IMR-90 (cell line): ENCODE measurements around the gene ADAMTSL1. TPM values are rescaled to one million over a fixed set of nuclear protein-coding genes. Genes with fewer than 3 reads are reported as not detected.

Experiments
- ATAC-seq: fragments of 200-7000 bp; cut with Tn5 transposase; 2 replicates; pipeline ENCODE4 v1.9.1; 2020; ENCODE audit warnings: low read depth, mild to moderate bottlenecking, moderate library complexity
- BruUV-seq: library from RNA; stranded (reverse); fragments of 400-500 nt; replicated peaks from 2 replicates; lab custom pipeline; 2021; lab: Mats Ljungman, UMichigan
- CTCF ChIA-PET: fragments of 300-600 bp; formaldehyde crosslinking; extraction: SDS; loops from one replicate; lab custom pipeline; 2021; ENCODE audit warnings: antibody characterized with exemption; lab: Yijun Ruan, JAX
- POLR2A ChIA-PET: fragments of 300-600 bp; sonication (Branson Sonifier 250); formaldehyde crosslinking; loops from one replicate; lab custom pipeline; 2022; ENCODE audit warnings: antibody characterized with exemption; ENCODE audit not compliant: unreplicated experiment; lab: Charles Lee
- DNase-seq: peaks from one replicate; pipeline ENCODE4 v3.0.0; 2013
- H2AFZ ChIP-seq: replicated peaks from 2 replicates; pipeline ENCODE3; 2013; ENCODE audit warnings: low read length, mild to moderate bottlenecking; ENCODE audit not compliant: poor library complexity
- H2AK5ac ChIP-seq: 2 replicates; pipeline ENCODE4 v1.6.1; 2013; ENCODE audit warnings: low read depth, low read length, inconsistent platforms
- H2AK9ac ChIP-seq: replicated peaks from 2 replicates; pipeline ENCODE3; 2013; ENCODE audit warnings: mild to moderate bottlenecking, low read depth, low read length, moderate library complexity; ENCODE audit not compliant: poor library complexity
- H2BK120ac ChIP-seq: 2 replicates; pipeline ENCODE4 v1.6.1; 2013; ENCODE audit warnings: low read depth, low read length, inconsistent platforms
- H2BK15ac ChIP-seq: 3 replicates; pipeline ENCODE4 v1.6.1; 2013; ENCODE audit warnings: low read depth, low read length, inconsistent platforms
- H2BK20ac ChIP-seq: 2 replicates; pipeline ENCODE4 v1.6.1; 2013; ENCODE audit warnings: low read depth, mild to moderate bottlenecking, inconsistent platforms, low read length, moderate library complexity
- H2BK5ac ChIP-seq: 2 replicates; pipeline ENCODE4 v1.6.1; 2013; ENCODE audit warnings: mild to moderate bottlenecking, low read depth, low read length, inconsistent platforms; ENCODE audit not compliant: poor library complexity, severe bottlenecking
- H3K14ac ChIP-seq: replicated peaks from 2 replicates; pipeline ENCODE4 v1.6.1; 2013; ENCODE audit warnings: low read depth, low read length, inconsistent platforms
- H3K18ac ChIP-seq: 2 replicates; pipeline ENCODE4 v1.6.1; 2013; ENCODE audit warnings: low read depth, low read length, control low read depth
- H3K23ac ChIP-seq: 2 replicates; pipeline ENCODE4 v1.6.1; 2013; ENCODE audit warnings: low read depth, low read length, inconsistent platforms
- H3K27ac ChIP-seq: 2 replicates; pipeline ENCODE4 v1.5.1; 2013; ENCODE audit warnings: mild to moderate bottlenecking, control low read depth, low read length; ENCODE audit not compliant: insufficient read depth
- H3K27me3 ChIP-seq: 2 replicates; pipeline ENCODE4 v1.6.1; 2013; ENCODE audit warnings: low read length; ENCODE audit not compliant: control insufficient read depth, insufficient read depth
- H3K36me3 ChIP-seq: 2 replicates; pipeline ENCODE4 v1.6.1; 2013; ENCODE audit warnings: low read length, mixed read lengths; ENCODE audit not compliant: control insufficient read depth, insufficient read depth
- H3K4ac ChIP-seq: 2 replicates; pipeline ENCODE4 v1.6.1; 2013; ENCODE audit warnings: low read depth, low read length, inconsistent platforms
- H3K4me1 ChIP-seq: 2 replicates; pipeline ENCODE4 v1.6.1; 2013; ENCODE audit warnings: low read length, mixed read lengths; ENCODE audit not compliant: control insufficient read depth, insufficient read depth
- H3K4me2 ChIP-seq: 2 replicates; pipeline ENCODE4 v1.6.1; 2013; ENCODE audit warnings: low read depth, mild to moderate bottlenecking, control low read depth, low read length, moderate library complexity
- H3K4me3 ChIP-seq: 2 replicates; pipeline ENCODE4 v1.5.1; 2013; ENCODE audit warnings: low read depth, mild to moderate bottlenecking, control low read depth, low read length, moderate library complexity; ENCODE audit not compliant: insufficient read depth
- H3K56ac ChIP-seq: 2 replicates; pipeline ENCODE4 v1.6.1; 2013; ENCODE audit warnings: low read length, inconsistent platforms; ENCODE audit not compliant: insufficient read depth; ENCODE audit errors: extremely low read depth
- H3K79me1 ChIP-seq, 2 experiments: 2 replicates each; pipeline ENCODE4 v1.6.1; 2013; ENCODE audit warnings: low read length in 2 of 2, inconsistent platforms in 1 of 2, low read depth in 1 of 2
- H3K9ac ChIP-seq: 2 replicates; pipeline ENCODE4 v1.6.1; 2013; ENCODE audit warnings: low read depth, low read length, control low read depth
- H3K9me1 ChIP-seq: 2 replicates; pipeline ENCODE4 v1.6.1; 2013; ENCODE audit warnings: low read length, inconsistent platforms; ENCODE audit not compliant: insufficient read depth
- H3K9me3 ChIP-seq: 2 replicates; pipeline ENCODE4 v1.6.1; 2013; ENCODE audit warnings: low read length; ENCODE audit not compliant: control insufficient read depth, insufficient read depth
- H4K20me1 ChIP-seq: 2 replicates; pipeline ENCODE4 v1.6.1; 2013; ENCODE audit warnings: low read length, inconsistent platforms; ENCODE audit not compliant: insufficient read depth
- H4K5ac ChIP-seq: 2 replicates; pipeline ENCODE4 v1.6.1; 2013; ENCODE audit warnings: mild to moderate bottlenecking, low read depth, low read length, control low read depth
- H4K8ac ChIP-seq, 2 experiments: 2 replicates each; pipeline ENCODE4 v1.6.1; 2013; ENCODE audit warnings: low read depth in 2 of 2, low read length in 2 of 2, control low read depth in 1 of 2, inconsistent platforms in 1 of 2
- H4K91ac ChIP-seq: 2 replicates; pipeline ENCODE4 v1.6.1; 2013; ENCODE audit warnings: low read depth, low read length, inconsistent platforms; ENCODE audit not compliant: insufficient read depth
- BHLHE40 ChIP-seq: fragments of 150-350 bp; IDR thresholded peaks from 2 replicates; pipeline ENCODE4 v1.6.1; 2016; ENCODE audit warnings: mild to moderate bottlenecking, low read depth, low read length
- CEBPB ChIP-seq: IDR thresholded peaks from 2 replicates; pipeline ENCODE4 v1.6.1; 2012; ENCODE audit warnings: low read depth, low read length, improper control_type of control experiment
- CHD1 ChIP-seq: IDR thresholded peaks from 2 replicates; pipeline ENCODE4 v1.6.1; 2012; ENCODE audit warnings: low read depth, low read length, improper control_type of control experiment
- FOS ChIP-seq: fragments of 150-350 bp; IDR thresholded peaks from 2 replicates; pipeline ENCODE4 v1.6.1; 2016; ENCODE audit warnings: low read depth, low read length
- MAFK ChIP-seq: IDR thresholded peaks from 2 replicates; pipeline ENCODE4 v1.6.1; 2012; ENCODE audit warnings: low read depth, low read length, improper control_type of control experiment
- MAZ ChIP-seq: IDR thresholded peaks from 2 replicates; pipeline ENCODE4 v1.6.1; 2012; ENCODE audit warnings: low read depth, mild to moderate bottlenecking, low read length, improper control_type of control experiment, moderate library complexity, borderline replicate concordance
- MXI1 ChIP-seq: IDR thresholded peaks from 2 replicates; pipeline ENCODE4 v1.6.1; 2012; ENCODE audit warnings: low read depth, mild to moderate bottlenecking, low read length, moderate library complexity, borderline replicate concordance
- NFE2L2 ChIP-seq: fragments of 150-350 bp; IDR thresholded peaks from 2 replicates; pipeline ENCODE4 v1.6.1; 2016; ENCODE audit warnings: low read depth, mild to moderate bottlenecking, low read length
- POLR2A ChIP-seq: IDR thresholded peaks from 2 replicates; pipeline ENCODE4 v1.6.1; 2012; ENCODE audit warnings: mild to moderate bottlenecking, low read depth, low read length
- RAD21 ChIP-seq: IDR thresholded peaks from 2 replicates; pipeline ENCODE4 v1.6.1; 2012; ENCODE audit warnings: low read length, improper control_type of control experiment
- RCOR1 ChIP-seq: IDR thresholded peaks from 2 replicates; pipeline ENCODE4 v1.6.1; 2012; ENCODE audit warnings: mild to moderate bottlenecking, low read length, improper control_type of control experiment; ENCODE audit not compliant: insufficient replicate concordance
- RFX5 ChIP-seq: IDR thresholded peaks from 2 replicates; pipeline ENCODE4 v1.8.0; 2012; ENCODE audit warnings: low read depth, mild to moderate bottlenecking, low read length, moderate library complexity
- WGBS, 2 experiments: methylation state at CpG; one replicate each; pipeline versions ENCODE4 v1.1.5 to v1.1.7; 2013; ENCODE audit warnings: missing lambda C conversion rate in 2 of 2; ENCODE audit not compliant: insufficient read length in 1 of 2; ENCODE audit errors: extremely low coverage in 2 of 2; 5-methylcytosine and 5-hydroxymethylcytosine counted together
- dilution Hi-C: fragments of 300-500 bp; cut with HindIII; formaldehyde crosslinking; loops from one replicate; pipeline ENCODE4 v1.14.3; 2018; ENCODE audit warnings: low sequenced_read_pairs; ENCODE audit not compliant: unreplicated experiment
- in situ Hi-C: fragments of 300-500 bp; cut with MboI; formaldehyde crosslinking; loops from 3 replicates; pipeline ENCODE4 v1.14.3; 2019; ENCODE audit warnings: low sequenced_read_pairs, inconsistent platforms, mixed read lengths
- intact Hi-C: fragments of 100-400 bp; cut with micrococcal nuclease; formaldehyde crosslinking; loops from 2 replicates; pipeline ENCODE4 v1.10.0; 2022
- polyA plus RNA-seq, 3 experiments: library from polyadenylated mRNA; depleted of rRNA; stranded (reverse); fragments of >200 nt; gene quantifications; 2 replicates each; pipeline ENCODE4 v1.2.3, GENCODE V29; 2012; ENCODE audit warnings: low replicate concordance in 1 of 3
- total RNA-seq: library from RNA; depleted of rRNA; stranded (reverse); fragments of >200 nt; gene quantifications from 2 replicates; pipeline ENCODE4 v1.2.3, GENCODE V29; 2012
- TF ChIP-seq, protein P1 (sequence below): conservative IDR thresholded peaks from 2 replicates; pipeline ENCODE4 v1.5.1; 2012; ENCODE audit warnings: mild to moderate bottlenecking, low read depth, low read length, improper control_type of control experiment
- TF ChIP-seq, protein P2 (sequence below): fragments of 150-350 bp; IDR thresholded peaks from 2 replicates; pipeline ENCODE4 v1.6.1; 2016; ENCODE audit warnings: low read depth, mild to moderate bottlenecking, low read length, moderate library complexity, borderline replicate concordance
- TF ChIP-seq, protein P3 (sequence below): fragments of 150-350 bp; IDR thresholded peaks from 2 replicates; pipeline ENCODE4 v1.6.1; 2017; ENCODE audit warnings: mild to moderate bottlenecking, antibody characterized with exemption, low read length, low read depth

The ADAMTSL1 gene
- total and polyA plus RNA-seq, 2 of the 4 experiments (the other 2 are of a cell fraction) = 38.2 to 62.2 TPM

DNA sequence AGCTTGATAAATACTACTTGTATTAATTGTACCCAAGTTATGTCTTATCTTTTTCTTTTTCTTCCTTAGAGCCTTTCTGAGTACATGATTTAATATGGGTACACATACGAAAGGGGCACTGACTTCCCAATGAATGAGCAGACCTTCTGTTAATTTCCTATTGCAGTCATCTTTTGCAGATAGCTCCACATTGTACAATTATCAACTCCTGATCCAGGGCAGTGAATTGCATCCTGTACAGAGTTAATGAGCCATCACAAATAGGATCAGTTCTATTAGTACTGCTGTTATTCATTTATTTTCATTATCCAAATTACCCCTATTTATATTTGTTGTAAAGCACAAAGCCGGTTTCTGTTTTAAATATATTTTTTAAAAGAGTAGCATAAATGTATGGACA is 105.6 kb downstream of the ADAMTSL1 start:
- Histone ChIP-seq H3K27me3 (no peaks in the 10 kb centered on the region), H3K4me1 (no peaks in the 10 kb centered on the region), H2BK5ac (no peak overlapping the region), H4K20me1 (no peaks in the 10 kb centered on the region), H3K36me3 (no peaks in the 10 kb centered on the region), H4K5ac (no peak overlapping the region), H3K18ac (no peak overlapping the region), H2BK20ac (no peak overlapping the region), H2AK9ac (no peak overlapping the region), H3K9me1 (no peaks in the 10 kb centered on the region), H3K79me1 (no peaks in the 10 kb centered on the region), H3K4me2 (no peak overlapping the region), H2AK5ac (no peak overlapping the region), H2BK120ac (no peak overlapping the region), H3K23ac (no peak overlapping the region), H2AFZ (no peak overlapping the region), H3K9ac (no peak overlapping the region), H3K4ac (no peak overlapping the region), H2BK15ac (no peak overlapping the region), H3K14ac (no peak overlapping the region), H3K27ac (no peak overlapping the region), H3K9me3 (no peaks in the 10 kb centered on the region), H3K4me3 (no peak overlapping the region), H3K56ac (no peak overlapping the region), H4K8ac (no peak overlapping the region), H4K91ac (no peak overlapping the region)
- intact Hi-C loops (no loop called here), in situ Hi-C loops (no loop called here), dilution Hi-C loops (no loop called here)
- ChIA-PET POLR2A (no interaction called here), CTCF (no interaction called here)
- ATAC-seq = no peak
- no CpG with 5 or more reads among the region's 2 CpGs for WGBS, 2 experiments
- DNase-seq = no peak
- BruUV-seq = no TSS peak
- no peak for TF ChIP-seq RCOR1
- TF ChIP-seq MXI1 = no peak
- no peak for TF ChIP-seq RFX5
- no peak for TF ChIP-seq POLR2A
- TF ChIP-seq, protein P1, sequence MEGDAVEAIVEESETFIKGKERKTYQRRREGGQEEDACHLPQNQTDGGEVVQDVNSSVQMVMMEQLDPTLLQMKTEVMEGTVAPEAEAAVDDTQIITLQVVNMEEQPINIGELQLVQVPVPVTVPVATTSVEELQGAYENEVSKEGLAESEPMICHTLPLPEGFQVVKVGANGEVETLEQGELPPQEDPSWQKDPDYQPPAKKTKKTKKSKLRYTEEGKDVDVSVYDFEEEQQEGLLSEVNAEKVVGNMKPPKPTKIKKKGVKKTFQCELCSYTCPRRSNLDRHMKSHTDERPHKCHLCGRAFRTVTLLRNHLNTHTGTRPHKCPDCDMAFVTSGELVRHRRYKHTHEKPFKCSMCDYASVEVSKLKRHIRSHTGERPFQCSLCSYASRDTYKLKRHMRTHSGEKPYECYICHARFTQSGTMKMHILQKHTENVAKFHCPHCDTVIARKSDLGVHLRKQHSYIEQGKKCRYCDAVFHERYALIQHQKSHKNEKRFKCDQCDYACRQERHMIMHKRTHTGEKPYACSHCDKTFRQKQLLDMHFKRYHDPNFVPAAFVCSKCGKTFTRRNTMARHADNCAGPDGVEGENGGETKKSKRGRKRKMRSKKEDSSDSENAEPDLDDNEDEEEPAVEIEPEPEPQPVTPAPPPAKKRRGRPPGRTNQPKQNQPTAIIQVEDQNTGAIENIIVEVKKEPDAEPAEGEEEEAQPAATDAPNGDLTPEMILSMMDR = no peak
- TF ChIP-seq CHD1 = no peak
- TF ChIP-seq NFE2L2 = no peak
- TF ChIP-seq, protein P2, sequence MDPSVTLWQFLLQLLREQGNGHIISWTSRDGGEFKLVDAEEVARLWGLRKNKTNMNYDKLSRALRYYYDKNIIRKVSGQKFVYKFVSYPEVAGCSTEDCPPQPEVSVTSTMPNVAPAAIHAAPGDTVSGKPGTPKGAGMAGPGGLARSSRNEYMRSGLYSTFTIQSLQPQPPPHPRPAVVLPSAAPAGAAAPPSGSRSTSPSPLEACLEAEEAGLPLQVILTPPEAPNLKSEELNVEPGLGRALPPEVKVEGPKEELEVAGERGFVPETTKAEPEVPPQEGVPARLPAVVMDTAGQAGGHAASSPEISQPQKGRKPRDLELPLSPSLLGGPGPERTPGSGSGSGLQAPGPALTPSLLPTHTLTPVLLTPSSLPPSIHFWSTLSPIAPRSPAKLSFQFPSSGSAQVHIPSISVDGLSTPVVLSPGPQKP = no peak
- TF ChIP-seq CEBPB = no peak
- no peak for TF ChIP-seq MAFK
- TF ChIP-seq BHLHE40 = no peak
- TF ChIP-seq MAZ = no peak
- TF ChIP-seq, protein P3, sequence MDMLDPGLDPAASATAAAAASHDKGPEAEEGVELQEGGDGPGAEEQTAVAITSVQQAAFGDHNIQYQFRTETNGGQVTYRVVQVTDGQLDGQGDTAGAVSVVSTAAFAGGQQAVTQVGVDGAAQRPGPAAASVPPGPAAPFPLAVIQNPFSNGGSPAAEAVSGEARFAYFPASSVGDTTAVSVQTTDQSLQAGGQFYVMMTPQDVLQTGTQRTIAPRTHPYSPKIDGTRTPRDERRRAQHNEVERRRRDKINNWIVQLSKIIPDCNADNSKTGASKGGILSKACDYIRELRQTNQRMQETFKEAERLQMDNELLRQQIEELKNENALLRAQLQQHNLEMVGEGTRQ = no peak
- TF ChIP-seq RAD21 = no peak
- no peak for TF ChIP-seq FOS
